Spleen (tissue), 11 donors: ENCODE measurements around the gene TANGO6. TPM values are rescaled to one million over a fixed set of nuclear protein-coding genes. Genes with fewer than 3 reads are reported as not detected.

ENCODE experiments used
- DNase-seq: peaks from one replicate; pipeline ENCODE4 v3.0.0-alpha.2; 2020
- H3K27ac ChIP-seq, 8 donors: fragments of 200-600 bp; sonication (generic) in 7 of 8; 1 replicate in 4 of 8; 2 replicates in 4 of 8; pipeline versions ENCODE4 v1.5.0 to v1.8.0; 2016 to 2021; ENCODE audit warnings: inconsistent platforms in 4 of 8, mild to moderate bottlenecking in 4 of 8, moderate library complexity in 1 of 8
- H3K27me3 ChIP-seq, 7 donors: fragments of 200-600 bp; sonication (generic) in 6 of 7; replicated peaks in 1 of 7; 1 replicate in 4 of 7; 2 replicates in 3 of 7; pipeline versions ENCODE4 v1.5.0 to v1.8.0; 2016 to 2021; ENCODE audit warnings: inconsistent platforms in 3 of 7, mild to moderate bottlenecking in 1 of 7
- H3K36me3 ChIP-seq, 6 donors: fragments of 200-600 bp; sonication (generic) in 5 of 6; 1 replicate in 4 of 6; 2 replicates in 2 of 6; pipeline versions ENCODE4 v1.5.0 to v1.8.0; 2016 to 2021; ENCODE audit warnings: inconsistent platforms in 2 of 6
- H3K4me1 ChIP-seq, 6 donors: fragments of 200-600 bp; sonication (generic) in 5 of 6; 1 replicate in 3 of 6; 2 replicates in 3 of 6; pipeline versions ENCODE4 v1.5.0 to v1.8.0; 2016 to 2021; ENCODE audit warnings: inconsistent platforms in 3 of 6
- H3K4me3 ChIP-seq, 8 donors: fragments of 200-600 bp; sonication (generic) in 7 of 8; 1 replicate in 4 of 8; 2 replicates in 4 of 8; pipeline versions ENCODE4 v1.5.0 to v1.8.0; 2016 to 2021; ENCODE audit warnings: inconsistent platforms in 4 of 8, mild to moderate bottlenecking in 4 of 8, moderate library complexity in 2 of 8
- H3K9me3 ChIP-seq, 8 donors: fragments of 200-600 bp; sonication (generic) in 7 of 8; 1 replicate in 4 of 8; 2 replicates in 4 of 8; pipeline versions ENCODE4 v1.5.0 to v1.8.0; 2016 to 2021; ENCODE audit warnings: inconsistent platforms in 4 of 8
- CTCF ChIP-seq, 11 experiments: fragments of 200-600 bp in 7 of 11; fragments of 450-650 bp in 4 of 11; sonication (generic) in 4 of 11; IDR thresholded peaks in 8 of 11; conservative IDR thresholded peaks in 3 of 11; 1 replicate in 7 of 11; 2 replicates in 4 of 11; pipeline versions ENCODE4 v1.4.0 to v1.8.0; 2016 to 2021; ENCODE audit warnings: antibody characterized with exemption in 11 of 11, inconsistent platforms in 4 of 11, mild to moderate bottlenecking in 1 of 11
- POLR2A ChIP-seq, 3 donors: fragments of 450-650 bp; IDR thresholded peaks; one replicate each; pipeline ENCODE4 v1.5.1; 2017; ENCODE audit warnings: antibody characterized with exemption in 3 of 3, mild to moderate bottlenecking in 1 of 3
- POLR2AphosphoS5 ChIP-seq, 3 donors: sonication (generic); formaldehyde crosslinking; IDR thresholded peaks; one replicate each; pipeline ENCODE4 v1.5.1; 2017; ENCODE audit warnings: antibody characterized with exemption in 3 of 3
- WGBS, 5 donors: extraction: QIAGEN DNeasy Blood & Tissue Kit in 3 of 5; methylation state at CpG; one replicate each; pipeline versions ENCODE4 v1.1.5 to v1.1.7; 2013 to 2018; 5-methylcytosine and 5-hydroxymethylcytosine counted together
- intact Hi-C: fragments of 100-400 bp; cut with DNase I; formaldehyde crosslinking; loops from one replicate; pipeline ENCODE4 v1.15.0; 2023; ENCODE audit warnings: low total_unique reads
- polyA plus RNA-seq, 3 donors: library from polyadenylated mRNA; stranded (reverse); fragments of 200-250 nt; gene quantifications; one replicate each; pipeline ENCODE4 v1.2.1, GENCODE V29; 2013
- total RNA-seq, 7 donors: library from RNA; depleted of rRNA in 3 of 7; stranded (reverse); fragments of >200 nt in 3 of 7; fragmentation: NEBNext Ultra II Directional in 4 of 7; extraction: Animal tissue kit (Norgen Biotek cat#: 25700) in 4 of 7; gene quantifications; one replicate each; pipeline versions ENCODE4 v1.1.0 to v1.2.1, GENCODE V29; 2016 to 2021
- donor health status: healthy with polysubstance abuse.
- donor health status: DM: no; HTN: no; CAD: no; lungs with moderate emphysema.
- donor health status: DM: no; HTN: no; CAD: no.
- donor health status: Bipolar disorder and iron deficiency.
- donor health status: healthy.
- donor health status: DM: no; HTN: no; CAD: no.
- donor health status: DM: yes; HTN: yes; CAD: no.

Gene TANGO6
- total and polyA plus RNA-seq, 10 donors, result 1.9 to 35.2 (median 23.0) TPM

DNA sequence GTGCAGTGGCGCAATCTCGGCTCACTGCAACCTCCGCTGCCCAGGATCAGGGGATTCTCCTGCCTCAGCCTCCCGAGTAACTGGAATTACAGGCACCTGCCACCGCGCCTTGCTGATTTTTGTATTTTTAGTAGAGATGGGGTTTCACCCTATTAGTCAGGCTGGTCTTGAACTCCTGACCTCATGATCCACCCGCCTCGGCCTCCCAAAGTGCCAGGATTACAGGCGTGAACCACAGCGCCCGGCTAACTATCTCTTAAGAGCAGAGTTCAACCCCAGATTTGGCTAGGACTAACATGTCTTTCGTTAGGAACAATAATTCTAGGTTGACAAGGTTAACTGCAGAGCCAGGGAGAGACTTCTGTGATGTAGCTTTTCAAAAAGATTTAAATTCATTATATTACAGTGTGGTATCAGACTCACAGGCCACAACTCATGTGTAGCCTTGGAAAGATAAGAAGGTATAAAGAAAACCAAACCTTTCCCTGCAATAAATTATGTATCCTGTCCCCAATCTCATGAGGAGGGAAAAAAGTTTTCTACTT lies 284.7 kb downstream of the TANGO6 start:
- WGBS, 5 donors, result 87 to 92% (median 91%) methylated on average over 12 of the region's 12 CpGs
- Histone ChIP-seq H3K4me3 (no peak overlapping the region), H3K4me1 (peaks cover 26 to 92% (median 43%) of the 10 kb centered on the region in 6 donors), H3K27me3 (no peaks in the 10 kb centered on the region), H3K9me3 (no peaks in the 10 kb centered on the region), H3K27ac (no peak overlapping the region), H3K36me3 (peaks cover 0 to 35% (median 6%) of the 10 kb centered on the region in 6 donors)
- DNase-seq, result no peak
- TF ChIP-seq POLR2A (IDR thresholded peaks at IDR 0.05) (no peak), POLR2AphosphoS5 (IDR thresholded peaks at IDR 0.05) (no peak), CTCF (IDR thresholded peaks at IDR 0.05 in 8 of 11, conservative IDR thresholded peaks at IDR 0.05 in 3 of 11) (no peak)
- intact Hi-C loops, result loop anchor here (10.0 kb wide), 1 partner anchor 423 kb away; no protein-coding TSS in a partner anchor

DNA sequence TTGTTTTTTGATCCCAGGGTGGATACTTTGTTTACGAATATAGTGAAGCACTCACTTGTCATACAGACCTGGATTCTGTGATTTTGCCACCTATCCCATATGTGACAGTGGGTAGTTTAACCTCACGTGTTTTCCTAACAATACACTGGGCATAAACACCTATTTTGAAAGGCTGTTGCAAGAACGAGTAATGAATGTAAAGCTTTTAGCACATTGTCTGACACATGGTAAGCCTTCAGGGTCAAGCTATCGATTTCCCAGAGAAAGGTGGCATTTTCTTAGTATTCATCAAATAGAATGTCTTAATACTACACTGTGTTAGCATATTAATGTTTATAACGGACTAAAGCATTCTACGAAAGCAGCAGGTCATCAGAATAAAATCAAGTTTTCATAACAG lies 287.1 kb downstream of the TANGO6 start:
- Histone ChIP-seq H3K27me3 (no peaks in the 10 kb centered on the region), H3K9me3 (no peaks in the 10 kb centered on the region), H3K4me1 (peaks cover 35 to 92% (median 52%) of the 10 kb centered on the region in 6 donors), H3K36me3 (peaks cover 0 to 31% (median 6%) of the 10 kb centered on the region in 6 donors), H3K27ac (peak overlapping the region in 5 of 8 donors; percentile 93 to 98 (median 96)), H3K4me3 (peak overlapping the region in 2 of 8 donors; percentile 88 to 97)
- DNase-seq, result no peak
- TF ChIP-seq CTCF (IDR thresholded peaks at IDR 0.05 in 8 of 11, conservative IDR thresholded peaks at IDR 0.05 in 3 of 11) (no peak), POLR2AphosphoS5 (IDR thresholded peaks at IDR 0.05) (no peak), POLR2A (IDR thresholded peaks at IDR 0.05) (no peak)
- intact Hi-C loops, result no loop called here
- WGBS, 5 donors, result 66 to 76% (median 69%) methylated on average over 6 of the region's 6 CpGs

DNA sequence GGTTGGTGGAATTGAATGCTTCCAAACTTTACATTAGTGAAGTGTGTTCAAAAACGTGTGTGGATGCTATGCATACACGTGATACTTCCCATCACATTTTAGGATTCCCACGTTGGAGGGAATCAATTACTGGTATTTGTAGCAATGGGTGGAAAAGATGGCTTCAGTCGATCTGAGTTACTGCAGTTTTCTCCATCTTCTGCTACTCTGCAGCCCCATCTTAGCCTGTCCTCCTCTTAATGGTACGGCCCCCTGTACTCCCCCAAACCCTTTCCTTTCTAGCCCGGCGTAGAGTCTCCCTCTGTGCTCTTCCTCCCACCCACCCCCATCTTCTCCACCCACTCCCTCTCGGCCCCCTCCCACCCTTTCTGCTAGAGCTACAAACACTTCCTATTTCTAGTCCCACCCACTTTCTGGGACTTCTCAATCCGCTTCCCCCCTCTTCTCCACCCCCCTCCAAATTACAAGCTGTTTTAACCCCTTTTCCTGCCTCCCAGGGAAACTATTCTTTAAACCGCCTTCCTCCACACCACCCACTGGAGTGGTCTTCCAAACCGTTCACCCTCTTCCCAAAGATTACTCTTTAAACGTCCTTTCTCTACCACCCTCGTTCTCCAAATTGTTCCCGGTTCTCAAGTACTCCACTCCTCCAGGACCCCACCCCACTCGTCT lies 288.0 kb downstream of the TANGO6 start:
- TF ChIP-seq CTCF (IDR thresholded peaks at IDR 0.05 in 8 of 11, conservative IDR thresholded peaks at IDR 0.05 in 3 of 11), result no peak
- no peak for TF ChIP-seq POLR2AphosphoS5 (IDR thresholded peaks at IDR 0.05)
- no peak for TF ChIP-seq POLR2A (IDR thresholded peaks at IDR 0.05)
- H3K27ac ChIP-seq, result peak overlapping the region; percentile 81 to 98 (median 94)
- peak; percentile 65 for DNase-seq
- H3K4me3 ChIP-seq, result peak overlapping the region; percentile 78 to 99 (median 90)
- H3K4me1 ChIP-seq, result peaks cover 35 to 89% (median 51%) of the 10 kb centered on the region in 6 donors
- peaks cover 0 to 39% (median 6%) of the 10 kb centered on the region in 6 donors for H3K36me3 ChIP-seq
- H3K9me3 ChIP-seq, result no peaks in the 10 kb centered on the region
- 1 to 2% (median 2%) methylated on average over 15 of the region's 15 CpGs for WGBS, 5 donors
- intact Hi-C loops, result no loop called here
- no peaks in the 10 kb centered on the region for H3K27me3 ChIP-seq

- H3K27ac ChIP-seq, result peak overlapping the region; percentile 81 to 98 (median 94)
- no peak for DNase-seq
- H3K4me1 ChIP-seq, result peaks cover 35 to 83% (median 51%) of the 10 kb centered on the region in 6 donors
- H3K4me3 ChIP-seq, result peak overlapping the region; percentile 78 to 99 (median 90)
- H3K9me3 ChIP-seq, result no peaks in the 10 kb centered on the region
- WGBS, 5 donors, result 1 to 2% (median 1%) methylated on average over 40 to 53 of the region's 53 CpGs
- no peaks in the 10 kb centered on the region for H3K27me3 ChIP-seq
- H3K36me3 ChIP-seq, result peaks cover 0 to 38% (median 7%) of the 10 kb centered on the region in 6 donors
- no peak for TF ChIP-seq POLR2AphosphoS5 (IDR thresholded peaks at IDR 0.05)
- TF ChIP-seq POLR2A (IDR thresholded peaks at IDR 0.05), result no peak
- no peak for TF ChIP-seq CTCF (IDR thresholded peaks at IDR 0.05 in 8 of 11, conservative IDR thresholded peaks at IDR 0.05 in 3 of 11)
- intact Hi-C loops, result no loop called here
Observed at GRCh38 chr16:69131839-69132423, 288.6 kb downstream of the TANGO6 start.
